Left ventricle myocardium inferior (tissue), 1 donor: ENCODE data around the gene MAN2B2. TPM values are rescaled to one million over a fixed set of nuclear protein-coding genes. Genes with fewer than 3 reads are reported as not detected.

Experiments used
- DNase-seq: peaks from one replicate; pipeline ENCODE4 v3.0.0-alpha.2; 2020
- H3K27ac ChIP-seq: fragments of 200-600 bp; replicated peaks from 2 replicates; pipeline ENCODE4 v1.8.0; 2021
- H3K27me3 ChIP-seq: fragments of 200-600 bp; 2 replicates; pipeline ENCODE4 v1.8.0; 2021; ENCODE audit warnings: low read depth
- H3K36me3 ChIP-seq: fragments of 200-600 bp; 2 replicates; pipeline ENCODE4 v1.8.0; 2021
- H3K4me1 ChIP-seq: fragments of 200-600 bp; 2 replicates; pipeline ENCODE4 v1.8.0; 2021
- H3K4me3 ChIP-seq: fragments of 200-600 bp; 2 replicates; pipeline ENCODE4 v1.8.0; 2021; ENCODE audit warnings: mild to moderate bottlenecking, moderate library complexity
- H3K9me3 ChIP-seq: fragments of 200-600 bp; replicated peaks from 2 replicates; pipeline ENCODE4 v1.8.0; 2021
- CTCF ChIP-seq: fragments of 200-600 bp; IDR thresholded peaks from 2 replicates; pipeline ENCODE4 v1.8.0; 2021; ENCODE audit warnings: antibody characterized with exemption, mild to moderate bottlenecking, borderline replicate concordance
- intact Hi-C: fragments of 100-400 bp; cut with micrococcal nuclease; formaldehyde crosslinking; loops from one replicate; pipeline ENCODE4 v1.11.0; 2022
- total RNA-seq: library from RNA; stranded (reverse); fragmentation: NEBNext Ultra II Directional; extraction: Animal tissue kit (Norgen Biotek cat#: 25700); gene quantifications from one replicate; pipeline ENCODE4 v1.2.1, GENCODE V29; 2021
- donor health status: DM: no; HTN: yes; CAD: no; lungs with severe emphysema.

MAN2B2 gene
- total RNA-seq, 1 donor from 2014 or later, result 18.5 TPM

GRCh38 chr4:6556263-6556662 is 18.7 kb upstream of the MAN2B2 start:
- H3K4me3 ChIP-seq, result no peak overlapping the region
- peaks cover 12% of the 10 kb centered on the region for H3K9me3 ChIP-seq
- TF ChIP-seq CTCF, result no peak
- no peaks in the 10 kb centered on the region for H3K36me3 ChIP-seq
- H3K27me3 ChIP-seq, result peaks cover 80% of the 10 kb centered on the region
- intact Hi-C loops, result no loop called here
- H3K27ac ChIP-seq, result no peak overlapping the region
- H3K4me1 ChIP-seq, result no peaks in the 10 kb centered on the region
- DNase-seq, result no peak

GRCh38 chr4:6557185-6557584 is 17.8 kb upstream of the MAN2B2 start:
- intact Hi-C loops, result no loop called here
- Histone ChIP-seq H3K4me3 (no peak overlapping the region), H3K36me3 (no peaks in the 10 kb centered on the region), H3K27me3 (peaks cover 81% of the 10 kb centered on the region), H3K27ac (no peak overlapping the region), H3K9me3 (peaks cover 2% of the 10 kb centered on the region), H3K4me1 (no peaks in the 10 kb centered on the region)
- no peak for DNase-seq
- TF ChIP-seq CTCF, result no peak

GRCh38 chr4:6557856-6558255 is 17.1 kb upstream of the MAN2B2 start:
- Histone ChIP-seq H3K27me3 (peaks cover 88% of the 10 kb centered on the region), H3K36me3 (no peaks in the 10 kb centered on the region), H3K4me3 (no peak overlapping the region), H3K4me1 (peaks cover 3% of the 10 kb centered on the region), H3K27ac (no peak overlapping the region), H3K9me3 (no peaks in the 10 kb centered on the region)
- DNase-seq, result no peak
- intact Hi-C loops, result no loop called here
- no peak for TF ChIP-seq CTCF

- Histone ChIP-seq H3K4me3 (no peak overlapping the region), H3K27me3 (peaks cover 94% of the 10 kb centered on the region), H3K27ac (no peak overlapping the region), H3K36me3 (no peaks in the 10 kb centered on the region), H3K4me1 (peaks cover 14% of the 10 kb centered on the region), H3K9me3 (no peaks in the 10 kb centered on the region)
- DNase-seq, result no peak
- no peak for TF ChIP-seq CTCF
- intact Hi-C loops, result no loop called here
Observed at GRCh38 chr4:6560416-6561172, 14.4 kb upstream of the MAN2B2 start.

- peaks cover 92% of the 10 kb centered on the region for H3K27me3 ChIP-seq
- peaks cover 14% of the 10 kb centered on the region for H3K4me1 ChIP-seq
- intact Hi-C loops, result no loop called here
- no peaks in the 10 kb centered on the region for H3K36me3 ChIP-seq
- no peak overlapping the region for H3K4me3 ChIP-seq
- no peak overlapping the region for H3K27ac ChIP-seq
- no peak for DNase-seq
- no peak for TF ChIP-seq CTCF
- H3K9me3 ChIP-seq, result no peaks in the 10 kb centered on the region
Observed at GRCh38 chr4:6561173-6561516, 13.8 kb upstream of the MAN2B2 start.
